Body of pancreas (tissue), 4 donors: ENCODE measurements around the gene SYNE2. TPM values are rescaled to one million over a fixed set of nuclear protein-coding genes. Genes with fewer than 3 reads are reported as not detected.

Source experiments
- ATAC-seq: fragments of 150-250 bp; one replicate; pipeline ENCODE4 v1.9.1; 2016
- DNase-seq, 4 donors: peaks; one replicate each; pipeline ENCODE4 v3.0.0-alpha.2; 2019
- H3K27ac ChIP-seq, 4 donors: fragments of 200-600 bp; sonication (generic); 1 replicate in 3 of 4; 2 replicates in 1 of 4; pipeline versions ENCODE4 v1.5.1 to v1.6.1; 2016 to 2019; ENCODE audit warnings: mild to moderate bottlenecking in 1 of 4, mixed read lengths in 1 of 4, moderate library complexity in 1 of 4
- H3K27me3 ChIP-seq, 2 donors: fragments of 200-600 bp; sonication (generic); one replicate each; pipeline ENCODE4 v1.6.0; 2016; ENCODE audit warnings: mild to moderate bottlenecking in 1 of 2
- H3K36me3 ChIP-seq, 2 donors: fragments of 200-600 bp; sonication (generic); replicated peaks in 1 of 2; 2 replicates each; pipeline ENCODE4 v1.5.1; 2016; ENCODE audit warnings: low read depth in 2 of 2; ENCODE audit not compliant: insufficient read depth in 1 of 2
- H3K4me1 ChIP-seq: fragments of 200-600 bp; sonication (generic); one replicate; pipeline ENCODE4 v1.6.0; 2016
- H3K4me3 ChIP-seq, 2 donors: fragments of 200-600 bp; sonication (generic); 1 replicate in 1 of 2; 2 replicates in 1 of 2; pipeline ENCODE4 v1.5.1; 2016 to 2019
- H3K9me3 ChIP-seq, 3 donors: fragments of 200-600 bp; sonication (generic); 1 replicate in 2 of 3; 2 replicates in 1 of 3; pipeline ENCODE4 v1.5.1; 2016
- POLR2A ChIP-seq, 3 donors: fragments of 450-650 bp; IDR thresholded peaks; one replicate each; pipeline ENCODE4 v1.6.1; 2016; ENCODE audit warnings: antibody characterized with exemption in 3 of 3, mild to moderate bottlenecking in 2 of 3
- WGBS, 2 donors: methylation state at CpG; one replicate each; pipeline ENCODE4 v1.1.5; 2017; 5-methylcytosine and 5-hydroxymethylcytosine counted together
- intact Hi-C: fragments of 100-400 bp; cut with DNase I; formaldehyde crosslinking; loops from one replicate; pipeline ENCODE4 v1.15.1; 2023
- total RNA-seq, 2 donors: library from RNA; depleted of rRNA; stranded (reverse); fragments of >200 nt; gene quantifications; one replicate each; pipeline ENCODE4 v1.1.0, GENCODE V29; 2016
- TF ChIP-seq, protein P1 (sequence below), 7 experiments: fragments of 450-650 bp in 4 of 7; fragments of 200-600 bp in 3 of 7; sonication (generic) in 3 of 7; IDR thresholded peaks; one replicate each; pipeline ENCODE4 v1.5.1; 2016 to 2019; ENCODE audit warnings: antibody characterized with exemption in 7 of 7

The SYNE2 gene
- total RNA-seq, 2 donors from 2014 or later = 163 to 240 TPM

DNA sequence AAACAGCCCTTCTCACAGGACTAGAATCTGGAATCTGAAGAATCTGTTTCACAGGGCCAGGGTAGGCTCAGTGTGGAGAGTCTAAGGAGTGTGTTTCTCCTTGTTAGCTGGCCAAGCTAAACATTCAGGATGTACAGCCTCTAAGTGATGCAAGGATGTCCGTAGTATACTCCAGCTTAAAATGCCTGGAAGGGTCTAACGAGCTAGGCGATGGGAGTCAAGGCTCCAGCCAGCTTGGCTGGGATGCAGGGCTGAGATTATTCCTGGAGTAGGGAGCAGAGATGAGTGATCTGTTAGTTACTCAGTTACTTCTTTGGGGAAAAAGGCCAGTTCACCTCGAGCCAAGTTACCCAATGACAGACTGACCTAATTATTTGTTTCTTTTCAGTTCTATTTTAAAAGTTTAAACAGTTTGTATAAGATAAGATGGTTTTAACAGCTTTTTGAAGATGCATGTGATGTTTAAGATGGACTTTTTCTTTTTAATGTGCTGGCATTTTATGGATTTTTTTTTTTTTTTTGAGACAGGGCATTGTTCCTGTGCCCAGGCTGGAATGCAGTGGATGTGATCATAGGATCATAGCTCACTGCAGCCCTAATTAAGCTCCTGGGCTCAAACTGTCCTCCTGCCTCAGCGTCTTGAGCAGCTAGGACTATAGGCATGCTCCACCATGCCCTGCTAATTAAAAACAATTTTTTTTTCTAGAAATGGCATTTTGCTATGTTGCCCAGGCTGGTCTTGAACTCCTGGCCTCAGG lies 41.1 kb downstream of the SYNE2 start:
- H3K4me3 ChIP-seq = no peak overlapping the region
- WGBS, 2 donors = 19 to 26% methylated on average over 5 of the region's 5 CpGs
- H3K36me3 ChIP-seq = no peaks in the 10 kb centered on the region
- no peaks in the 10 kb centered on the region for H3K9me3 ChIP-seq
- no peaks in the 10 kb centered on the region for H3K27me3 ChIP-seq
- no peak for TF ChIP-seq POLR2A (IDR thresholded peaks at IDR 0.05)
- TF ChIP-seq, protein P1, sequence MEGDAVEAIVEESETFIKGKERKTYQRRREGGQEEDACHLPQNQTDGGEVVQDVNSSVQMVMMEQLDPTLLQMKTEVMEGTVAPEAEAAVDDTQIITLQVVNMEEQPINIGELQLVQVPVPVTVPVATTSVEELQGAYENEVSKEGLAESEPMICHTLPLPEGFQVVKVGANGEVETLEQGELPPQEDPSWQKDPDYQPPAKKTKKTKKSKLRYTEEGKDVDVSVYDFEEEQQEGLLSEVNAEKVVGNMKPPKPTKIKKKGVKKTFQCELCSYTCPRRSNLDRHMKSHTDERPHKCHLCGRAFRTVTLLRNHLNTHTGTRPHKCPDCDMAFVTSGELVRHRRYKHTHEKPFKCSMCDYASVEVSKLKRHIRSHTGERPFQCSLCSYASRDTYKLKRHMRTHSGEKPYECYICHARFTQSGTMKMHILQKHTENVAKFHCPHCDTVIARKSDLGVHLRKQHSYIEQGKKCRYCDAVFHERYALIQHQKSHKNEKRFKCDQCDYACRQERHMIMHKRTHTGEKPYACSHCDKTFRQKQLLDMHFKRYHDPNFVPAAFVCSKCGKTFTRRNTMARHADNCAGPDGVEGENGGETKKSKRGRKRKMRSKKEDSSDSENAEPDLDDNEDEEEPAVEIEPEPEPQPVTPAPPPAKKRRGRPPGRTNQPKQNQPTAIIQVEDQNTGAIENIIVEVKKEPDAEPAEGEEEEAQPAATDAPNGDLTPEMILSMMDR (IDR thresholded peaks at IDR 0.05) = no peak
- peak overlapping the region; percentile 33 to 78 (median 55) for H3K27ac ChIP-seq
- intact Hi-C loops = no loop called here
- DNase-seq = peak; percentile 37 to 63 (median 57)
- peak; percentile 58 for ATAC-seq
- H3K4me1 ChIP-seq = peaks cover 73% of the 10 kb centered on the region

DNA sequence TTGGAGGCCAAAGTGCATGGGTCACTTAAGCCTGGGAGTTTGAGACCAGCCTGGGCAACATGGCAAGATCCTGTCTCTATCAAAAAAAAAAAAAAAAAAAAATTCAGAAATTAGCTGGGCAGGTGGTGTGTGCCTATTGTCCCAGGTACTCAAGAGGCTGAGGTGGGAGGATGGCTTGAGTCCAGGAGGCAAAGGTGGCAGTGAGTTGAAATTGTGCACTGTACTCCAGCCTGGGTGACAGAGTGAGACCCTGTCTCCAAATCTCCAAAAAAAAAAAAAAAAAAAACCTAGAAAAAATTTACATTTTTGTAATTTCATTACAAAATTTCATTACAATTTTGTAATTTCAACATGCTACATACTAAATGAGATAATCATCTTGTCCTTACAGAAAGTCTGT lies 42.7 kb downstream of the SYNE2 start:
- intact Hi-C loops = no loop called here
- Histone ChIP-seq H3K27ac (peak overlapping the region in 3 of 4 donors; percentile 49 to 76 (median 71)), H3K27me3 (no peaks in the 10 kb centered on the region), H3K4me3 (no peak overlapping the region), H3K36me3 (no peaks in the 10 kb centered on the region), H3K4me1 (peaks cover 62% of the 10 kb centered on the region), H3K9me3 (no peaks in the 10 kb centered on the region)
- no peak for TF ChIP-seq POLR2A (IDR thresholded peaks at IDR 0.05)
- TF ChIP-seq, protein P1 (IDR thresholded peaks at IDR 0.05) = no peak
- no peak for ATAC-seq
- no peak for DNase-seq

DNA sequence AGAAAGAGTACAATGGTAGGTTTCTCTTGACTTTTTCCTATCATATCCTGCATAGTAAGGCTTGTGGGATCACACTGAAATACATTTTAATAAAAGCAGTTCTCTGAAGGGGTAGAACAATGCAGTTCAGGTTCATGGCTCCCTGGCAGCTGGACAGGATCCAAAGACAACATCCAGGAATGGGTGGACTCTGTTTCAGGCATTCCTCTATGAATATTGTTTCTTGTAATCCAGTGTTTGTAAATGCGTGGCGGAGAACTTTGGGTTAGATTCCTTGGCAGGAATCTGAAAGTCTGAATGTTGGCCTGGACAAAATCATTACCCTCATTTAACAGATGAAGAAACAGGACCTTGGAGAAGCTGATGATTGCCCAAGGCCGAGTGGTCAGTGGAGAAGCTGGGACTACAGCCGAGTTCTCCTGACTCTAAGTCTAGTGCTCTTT lies 43.5 kb downstream of the SYNE2 start:
- intact Hi-C loops = no loop called here
- Histone ChIP-seq H3K4me1 (peaks cover 54% of the 10 kb centered on the region), H3K9me3 (no peaks in the 10 kb centered on the region), H3K36me3 (no peaks in the 10 kb centered on the region), H3K27ac (peak overlapping the region; percentile 6 to 76 (median 60)), H3K27me3 (no peaks in the 10 kb centered on the region), H3K4me3 (no peak overlapping the region)
- DNase-seq (peak; percentile 57 to 70 (median 68)), ATAC-seq (peak; percentile 61)
- no peak for TF ChIP-seq POLR2A (IDR thresholded peaks at IDR 0.05)
- TF ChIP-seq, protein P1 (IDR thresholded peaks at IDR 0.05) = no peak
- 6 to 10% methylated on average over 4 of the region's 4 CpGs for WGBS, 2 donors

DNA sequence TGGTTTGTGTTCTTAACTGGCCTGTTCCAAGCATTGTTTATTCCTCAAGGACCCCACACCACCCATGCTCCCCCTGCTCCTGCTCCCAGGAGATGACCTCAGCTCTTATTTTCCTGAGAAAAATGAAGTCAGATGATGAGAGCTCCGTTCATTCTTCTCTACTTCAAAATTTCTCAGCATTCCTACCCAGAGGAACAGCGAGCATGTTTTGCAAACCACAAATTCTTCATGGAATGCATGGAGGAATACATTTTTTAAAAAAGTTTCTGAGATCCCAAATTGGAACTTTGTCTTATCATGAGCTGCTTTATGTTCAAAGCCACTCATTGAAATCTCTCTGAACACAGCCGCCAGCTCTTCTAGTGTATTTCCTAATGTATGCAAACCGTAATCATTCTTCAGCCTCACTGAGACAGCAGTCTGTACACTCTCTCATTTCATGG lies 44.9 kb downstream of the SYNE2 start:
- no peak for DNase-seq
- H3K4me1 ChIP-seq = peaks cover 44% of the 10 kb centered on the region
- 79 to 93% methylated on average over 4 of the region's 4 CpGs for WGBS, 2 donors

More for the DNA sequence above, 44.9 kb downstream of the SYNE2 start:
- Histone ChIP-seq H3K9me3 (no peaks in the 10 kb centered on the region), H3K27me3 (no peaks in the 10 kb centered on the region), H3K27ac (peak overlapping the region in 1 of 4 donors; percentile 76), H3K4me3 (no peak overlapping the region), H3K36me3 (no peaks in the 10 kb centered on the region)
- ATAC-seq = no peak
- TF ChIP-seq, protein P1 (IDR thresholded peaks at IDR 0.05) = no peak
- TF ChIP-seq POLR2A (IDR thresholded peaks at IDR 0.05) = no peak
- intact Hi-C loops = no loop called here
